Middle frontal gyrus (tissue), 1 donor: ENCODE measurements around the gene SEC23IP.

ENCODE experiments used
- DNase-seq: peaks from one replicate; pipeline ENCODE4 v3.0.0-alpha.2; 2015; ENCODE audit warnings: low spot score; ENCODE audit errors: extremely low spot score

The SEC23IP gene

DNA sequence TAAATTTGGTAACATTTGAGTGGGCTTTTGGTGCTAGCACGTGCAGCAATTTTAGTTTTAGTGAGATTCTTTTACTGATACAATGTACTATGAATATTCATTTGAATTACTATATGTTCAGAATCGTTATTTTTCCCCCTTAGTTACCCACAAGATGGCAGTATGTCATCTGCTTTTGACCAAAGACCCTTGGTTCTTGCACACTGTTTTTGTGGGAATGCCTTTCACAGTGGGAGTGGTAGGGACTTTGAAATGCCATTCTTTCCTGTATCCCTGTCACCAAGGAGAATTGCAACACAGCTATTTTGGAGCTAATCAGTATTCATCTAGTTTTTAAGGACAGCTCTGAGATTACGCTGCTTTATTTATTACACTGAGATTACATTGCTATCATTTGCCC lies 40.6 kb downstream of the SEC23IP start:
- no peak for DNase-seq

DNA sequence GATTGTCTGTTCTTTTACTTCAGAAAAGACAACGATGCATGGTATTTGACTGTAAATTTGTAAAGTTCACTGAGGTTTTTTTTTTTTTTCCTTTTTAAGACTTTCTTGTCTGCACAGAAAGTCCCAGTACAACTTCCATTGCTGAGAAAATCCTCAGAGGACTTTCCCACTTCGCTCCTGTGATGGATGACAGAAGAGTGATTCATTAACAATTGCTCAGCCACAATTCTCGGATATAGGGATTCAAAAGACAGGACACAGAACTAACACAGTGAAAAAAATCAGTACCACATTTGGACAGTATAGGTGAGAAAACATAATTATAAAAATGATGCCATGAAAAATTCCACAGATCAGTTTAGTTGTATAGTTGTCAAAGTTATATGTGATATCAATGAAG lies 48.0 kb downstream of the SEC23IP start:
- no peak for DNase-seq

DNA sequence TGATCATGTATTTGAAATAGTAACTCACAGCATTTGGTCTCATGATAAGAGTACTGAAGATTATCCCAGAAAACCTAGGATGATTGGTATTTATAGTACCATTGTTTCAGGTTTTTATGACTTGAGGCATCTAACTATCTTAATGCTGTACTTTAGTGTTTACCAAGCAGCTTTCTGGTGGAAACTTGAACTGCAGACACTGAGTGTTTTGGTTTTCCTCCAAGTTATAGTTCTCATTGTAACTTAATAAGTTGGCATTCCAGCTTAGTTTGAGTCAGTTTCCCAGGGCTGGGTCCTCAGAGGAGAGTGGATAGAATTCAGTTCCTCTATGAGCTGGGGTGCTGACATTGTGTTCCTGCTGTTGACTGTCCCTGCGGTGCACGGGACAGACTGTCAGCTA lies 50.4 kb downstream of the SEC23IP start:
- DNase-seq = no peak

DNA sequence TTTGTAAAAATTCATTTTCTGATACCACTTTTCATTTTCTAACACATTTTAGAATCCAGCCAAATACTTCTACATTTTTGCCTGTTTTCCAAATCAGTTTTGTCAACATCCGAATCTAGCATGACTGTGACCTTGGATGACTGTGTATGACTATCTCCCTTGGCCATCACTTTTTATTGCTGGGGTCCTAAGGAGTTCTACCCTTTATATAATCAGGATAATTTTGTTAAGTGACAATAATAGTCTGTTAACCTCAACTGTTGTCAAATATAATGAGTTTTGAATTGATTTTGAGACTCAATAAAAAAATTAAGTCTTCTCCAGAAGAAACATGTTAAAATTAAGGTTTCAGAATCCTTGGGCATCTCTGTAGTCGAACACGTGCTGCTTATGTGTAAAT lies 53.3 kb downstream of the SEC23IP start:
- no peak for DNase-seq

DNA sequence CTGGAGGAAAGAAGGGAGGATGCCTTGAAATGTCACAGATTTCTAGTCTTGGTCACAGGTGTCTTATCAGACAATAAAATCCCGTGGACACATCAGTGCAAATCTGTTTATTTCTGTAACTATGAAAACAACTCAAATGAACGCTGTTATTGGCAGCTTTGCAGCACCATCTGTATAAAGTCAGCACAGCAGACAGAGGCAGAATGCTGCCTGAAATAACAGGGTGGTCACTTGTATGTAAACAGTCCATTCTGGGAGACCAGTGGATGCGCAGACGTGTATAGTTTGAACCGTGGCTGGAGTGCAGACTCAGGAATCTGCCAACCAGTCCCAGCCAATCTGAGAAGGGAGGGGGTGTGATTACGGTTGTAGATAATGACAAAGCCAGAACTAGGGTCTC lies 54.8 kb downstream of the SEC23IP start:
- no peak for DNase-seq

DNA sequence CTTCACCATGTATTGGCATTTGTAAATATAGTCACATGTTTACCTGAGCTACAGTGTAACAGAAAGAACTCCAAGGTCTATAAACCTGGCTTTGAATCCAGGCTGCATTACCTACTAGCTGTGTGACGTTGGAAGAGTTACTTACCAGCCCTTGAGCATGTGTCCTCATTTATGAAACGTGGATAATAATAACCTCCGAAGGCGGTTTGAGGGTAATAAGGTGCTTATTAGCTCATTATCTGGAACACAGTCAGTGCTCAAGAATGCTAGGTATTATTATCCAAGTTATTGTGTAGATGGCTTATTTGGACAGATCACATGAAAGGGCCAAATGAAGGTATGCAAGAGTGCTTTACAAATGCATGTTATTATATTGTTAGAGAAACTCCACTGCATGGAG lies 64.9 kb downstream of the SEC23IP start:
- DNase-seq = no peak

DNA sequence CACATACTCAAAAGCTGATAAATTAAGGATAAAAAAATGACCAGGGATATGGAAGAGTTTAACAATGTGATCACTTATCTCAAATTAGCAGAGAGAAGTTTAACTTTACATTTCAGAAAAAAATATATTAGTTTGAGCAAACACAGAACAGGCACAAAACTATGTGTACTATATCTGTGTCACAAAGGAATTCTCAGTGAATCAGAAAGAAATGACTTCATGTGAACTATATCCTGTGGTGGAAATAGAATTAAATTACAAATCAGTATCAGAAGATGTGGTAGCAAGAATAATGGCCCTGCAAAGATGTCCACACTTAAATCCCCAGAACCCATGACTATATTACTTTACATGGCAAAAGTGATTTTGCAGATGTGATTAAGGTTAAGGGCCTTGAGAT lies 70.3 kb downstream of the SEC23IP start:
- no peak for DNase-seq

DNA sequence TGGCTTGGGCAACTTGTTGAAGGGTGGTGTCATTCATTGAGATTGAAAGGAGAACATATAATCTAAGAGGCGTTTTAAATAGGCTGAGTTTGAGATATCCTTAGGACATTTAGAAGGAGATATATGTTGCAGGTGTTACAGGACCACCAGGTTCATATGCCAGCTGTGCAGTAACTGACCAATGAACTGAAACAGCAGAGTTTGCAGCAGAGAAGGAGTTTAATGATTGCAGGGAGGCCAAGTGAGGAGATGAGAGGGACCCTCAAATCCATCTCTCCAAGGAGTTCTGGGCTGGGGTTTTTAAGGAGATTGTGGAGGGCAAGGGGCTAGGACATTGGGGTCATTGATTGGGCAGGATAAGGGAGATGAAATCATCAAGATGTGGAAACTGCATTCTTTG lies 74.5 kb downstream of the SEC23IP start:
- no peak for DNase-seq

DNA sequence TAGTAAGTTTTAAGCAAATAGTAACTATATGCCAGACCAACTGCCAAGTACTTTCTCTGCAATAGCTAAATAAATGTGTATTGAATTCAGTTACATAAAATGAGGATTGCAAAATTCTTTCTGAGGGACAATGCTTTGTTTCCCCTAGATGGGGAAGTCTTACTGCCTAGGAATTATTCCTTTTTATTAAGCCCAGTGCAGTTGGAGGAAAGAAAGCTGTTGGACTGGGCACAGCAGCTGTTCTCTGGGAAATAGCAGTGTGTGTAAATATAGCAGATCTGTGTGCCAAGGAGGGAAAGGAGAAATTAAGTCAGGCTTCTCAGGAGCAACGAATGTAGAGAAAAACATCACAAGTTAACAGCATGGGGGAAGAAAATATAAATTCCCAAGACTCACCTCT lies 77.1 kb downstream of the SEC23IP start:
- DNase-seq = no peak

DNA sequence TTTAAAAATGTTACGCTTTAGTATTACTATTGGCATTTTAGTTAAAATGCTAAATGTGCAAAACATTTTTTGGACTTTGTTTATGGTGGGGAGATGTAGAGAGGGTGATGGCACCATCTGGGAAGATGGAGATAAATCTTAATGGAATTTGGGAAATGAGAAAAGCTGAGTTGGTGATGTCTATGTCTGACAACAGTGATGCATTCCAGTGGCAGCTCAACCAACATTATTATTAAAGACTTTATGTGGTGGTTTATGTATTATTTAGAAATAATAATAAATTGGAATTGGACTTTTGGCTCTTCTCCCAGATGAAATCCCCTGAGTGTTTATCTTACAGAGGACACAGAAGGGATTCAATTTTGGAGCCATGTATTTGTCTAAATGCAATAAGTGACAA lies 77.6 kb downstream of the SEC23IP start:
- DNase-seq = no peak

DNA sequence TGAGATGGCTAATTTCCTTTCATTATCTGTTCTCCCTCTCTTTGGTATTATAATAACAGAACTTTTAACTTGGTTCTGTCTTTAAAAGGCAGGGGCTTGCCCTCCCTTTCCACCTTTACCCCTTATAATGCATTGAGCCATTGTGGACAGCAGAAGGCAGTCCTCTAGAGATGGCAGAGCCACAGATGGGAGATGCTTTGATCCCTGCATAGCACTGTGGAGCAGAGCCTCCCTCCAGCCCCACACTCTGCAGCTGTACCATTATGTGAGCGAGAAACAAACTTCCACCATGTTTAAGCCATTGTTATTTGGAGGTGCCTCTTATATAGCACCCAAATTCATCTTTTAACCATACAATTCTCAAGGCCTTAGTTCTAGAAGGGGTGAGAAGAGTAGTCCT lies 78.4 kb downstream of the SEC23IP start:
- no peak for DNase-seq

DNA sequence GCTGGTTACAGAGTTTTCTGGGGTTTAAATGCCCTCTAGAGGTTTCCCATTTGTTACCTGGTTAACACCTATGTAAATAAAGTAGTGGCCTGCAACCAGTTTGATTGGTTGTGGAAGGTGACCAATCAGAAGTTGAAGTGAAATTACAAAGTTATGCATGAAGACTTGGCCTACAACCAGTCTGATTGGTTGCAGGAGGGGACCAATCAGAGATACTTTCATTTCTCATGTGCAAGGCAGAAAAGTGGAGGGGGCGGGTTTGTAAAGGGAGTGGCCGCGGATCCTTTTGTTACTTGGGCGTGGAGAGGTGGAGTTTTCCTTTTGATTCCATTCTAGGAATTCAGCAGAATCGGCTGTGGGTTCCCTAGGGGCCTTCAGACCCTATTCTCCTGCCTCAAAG lies 80.8 kb downstream of the SEC23IP start:
- no peak for DNase-seq

DNA sequence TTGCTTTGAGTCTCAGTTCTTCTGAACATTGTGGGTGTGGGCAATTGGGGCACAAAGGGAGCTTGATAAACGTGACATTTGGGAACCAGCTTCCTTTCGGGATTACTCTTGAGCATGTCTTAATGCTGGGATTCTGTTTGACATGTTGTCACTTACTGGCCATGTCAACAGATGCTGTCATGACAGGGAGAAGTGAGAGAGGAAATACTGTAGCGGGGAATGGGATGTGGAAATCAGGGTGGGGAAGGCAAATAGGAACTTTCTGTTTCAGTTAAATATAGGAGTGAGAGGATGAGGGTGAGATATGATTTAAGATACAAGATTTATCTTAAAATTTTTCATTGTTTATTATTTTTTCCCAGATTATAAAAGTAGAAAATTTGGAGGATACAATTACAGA lies 83.9 kb downstream of the SEC23IP start:
- DNase-seq = no peak

DNA sequence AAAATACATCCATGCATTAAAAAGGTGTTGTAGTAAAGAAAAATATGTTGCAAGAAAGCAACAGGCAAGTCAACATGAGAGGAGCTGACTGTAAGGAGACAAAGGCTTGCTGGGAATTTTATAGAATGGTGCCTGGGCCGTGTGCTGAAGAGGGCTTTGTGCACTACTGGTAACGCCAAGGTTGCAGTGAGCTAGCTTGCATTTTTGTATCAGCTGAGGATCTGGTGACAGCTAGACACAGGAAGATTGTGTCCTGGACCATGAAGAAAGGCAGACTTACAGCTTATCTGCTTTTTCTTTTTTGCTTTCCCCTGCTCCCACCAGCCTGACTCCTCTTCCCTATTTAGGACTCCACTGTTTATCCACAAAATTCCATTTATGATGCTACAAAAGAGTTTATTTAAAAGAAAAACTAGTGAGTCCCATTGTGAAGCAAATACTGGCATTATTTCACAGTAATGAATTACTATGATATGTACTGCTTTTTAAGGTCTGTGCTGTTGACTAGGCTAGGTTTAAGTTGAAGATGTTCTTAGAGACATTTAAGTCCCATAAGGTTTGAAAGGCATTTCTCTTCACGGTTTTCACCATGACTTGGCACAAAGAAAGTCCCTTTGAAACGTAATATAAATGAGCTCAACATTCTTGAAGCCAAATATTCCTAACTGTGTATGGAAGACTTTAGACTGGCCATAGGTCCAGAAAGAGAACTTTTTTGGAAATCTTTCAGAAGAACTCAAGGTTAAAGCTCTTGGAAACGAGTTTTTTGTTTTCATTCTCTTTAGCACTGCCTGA lies 88.6 kb downstream of the SEC23IP start:
- no peak for DNase-seq

DNA sequence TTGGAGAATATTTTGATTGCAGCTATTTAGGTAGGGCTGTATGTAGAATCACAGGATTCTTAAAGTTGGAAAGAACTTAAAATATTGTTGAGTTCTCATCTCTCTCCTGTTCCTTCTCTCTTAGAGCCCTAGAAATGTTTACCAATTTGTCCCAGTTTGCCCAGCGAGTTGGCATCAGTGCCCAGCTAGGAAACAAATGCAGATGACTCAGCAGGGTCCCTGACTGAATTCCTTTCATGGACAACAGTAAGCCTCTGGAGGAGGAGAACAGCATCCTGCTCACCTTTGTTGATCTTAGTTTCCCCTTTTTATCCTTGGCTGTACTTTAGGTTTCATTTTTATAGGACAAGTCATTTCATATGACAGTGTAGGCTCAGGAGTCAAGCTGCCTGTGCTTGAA lies 89.3 kb downstream of the SEC23IP start:
- DNase-seq = no peak

DNA sequence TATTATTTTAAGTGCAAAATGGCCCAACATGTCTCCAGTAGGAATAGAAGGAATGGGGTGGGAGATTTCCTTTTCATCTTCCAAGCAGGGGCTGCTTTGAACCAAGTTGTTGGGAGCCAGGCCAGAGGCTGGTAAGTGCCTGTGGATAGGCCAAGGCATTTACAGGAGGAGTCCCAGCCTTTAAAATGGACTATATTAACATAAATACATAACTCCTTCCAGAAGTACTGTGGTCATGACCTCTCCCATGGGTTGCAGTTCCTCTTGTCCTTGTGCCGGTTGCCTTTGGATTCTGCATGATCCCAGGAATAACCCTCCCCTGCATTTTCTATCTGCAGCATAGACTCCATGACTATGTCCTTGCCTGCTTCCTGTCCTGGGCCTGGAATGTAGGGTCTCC lies 95.8 kb downstream of the SEC23IP start:
- DNase-seq = no peak

DNA sequence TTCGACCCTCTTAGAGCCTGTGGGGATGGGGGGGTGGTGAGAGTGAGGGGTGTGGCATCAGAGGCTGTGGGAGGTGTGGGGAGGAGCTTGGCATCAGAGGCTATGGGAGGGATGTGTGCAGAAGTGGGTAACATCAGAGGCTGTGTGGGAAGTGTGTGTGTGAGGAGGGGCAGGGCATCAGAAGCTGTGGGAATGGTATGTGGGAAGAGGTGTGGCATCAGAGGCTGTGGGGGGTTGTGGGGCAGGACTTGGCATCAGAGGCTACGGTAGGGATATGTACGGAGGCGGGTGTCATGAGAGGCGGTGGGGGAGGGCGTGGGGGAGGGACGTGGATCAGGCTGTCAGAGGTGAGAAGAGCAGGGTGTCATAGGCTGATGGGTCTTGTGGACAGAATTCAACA lies 97.4 kb downstream of the SEC23IP start:
- no peak for DNase-seq

DNA sequence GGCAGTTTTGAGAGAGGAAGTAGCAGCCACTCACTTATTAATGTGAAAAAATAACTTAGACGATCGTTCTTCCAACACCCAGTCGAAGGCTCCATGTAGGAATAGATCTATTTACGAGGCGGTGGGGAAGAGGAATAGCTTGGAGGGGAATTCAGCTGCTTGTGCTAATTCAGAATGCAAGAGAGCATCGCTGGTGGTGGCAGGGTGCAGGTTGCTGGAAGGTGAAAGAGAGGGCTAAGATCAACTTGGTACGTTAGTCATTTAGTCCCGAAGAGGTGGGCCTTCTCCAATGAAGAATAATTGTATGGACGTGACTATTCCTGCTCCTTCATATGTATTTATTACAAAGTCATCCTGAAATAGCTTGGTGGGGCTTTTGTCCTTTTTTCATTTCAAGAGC lies 98.5 kb downstream of the SEC23IP start:
- no peak for DNase-seq

DNA sequence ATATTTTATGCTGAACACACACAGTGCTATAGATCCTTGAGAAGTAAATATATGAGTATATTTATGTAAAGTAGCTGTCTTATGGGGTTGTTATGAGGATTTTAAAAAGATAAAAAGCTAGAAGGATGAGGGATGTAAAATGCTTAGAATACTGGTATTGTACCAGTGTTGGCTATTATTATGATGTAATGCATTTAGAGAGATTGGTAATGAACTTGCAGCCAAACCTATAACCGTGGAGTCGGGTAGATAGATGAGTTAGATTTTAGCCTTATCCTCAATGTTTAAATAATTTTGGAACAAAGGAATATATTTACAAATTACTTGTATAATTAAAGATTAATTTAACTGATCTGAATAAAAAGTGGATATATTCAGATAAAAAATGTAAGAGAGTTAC lies 99.3 kb downstream of the SEC23IP start:
- DNase-seq = no peak
